Colonic mucosa (tissue), 4 donors: ENCODE measurements around the gene NUP98. TPM values are rescaled to one million over a fixed set of nuclear protein-coding genes. Genes with fewer than 3 reads are reported as not detected.
A peak's percentile ranks its signal among the peaks of the same experiment; 100 is the strongest.

Experiments used
- DNase-seq: peaks from one replicate; pipeline ENCODE4 v3.0.0-alpha.2; 2020
- H3K27ac ChIP-seq: fragments of 200-600 bp; one replicate; pipeline ENCODE4 v1.8.0; 2021
- H3K27me3 ChIP-seq: fragments of 200-600 bp; one replicate; pipeline ENCODE4 v1.8.0; 2021
- H3K36me3 ChIP-seq: fragments of 200-600 bp; one replicate; pipeline ENCODE4 v1.8.0; 2021
- H3K4me1 ChIP-seq: fragments of 200-600 bp; one replicate; pipeline ENCODE4 v1.8.0; 2021; ENCODE audit warnings: mild to moderate bottlenecking
- H3K4me3 ChIP-seq: fragments of 200-600 bp; one replicate; pipeline ENCODE4 v1.8.0; 2021
- H3K9ac ChIP-seq, 2 donors: one replicate each; pipeline ENCODE4 v1.7.0; 2013; ENCODE audit warnings: control low read depth in 2 of 2, low read depth in 2 of 2, low read length in 2 of 2
- H3K9me3 ChIP-seq: fragments of 200-600 bp; one replicate; pipeline ENCODE4 v1.8.0; 2021
- CTCF ChIP-seq: fragments of 200-600 bp; IDR thresholded peaks from one replicate; pipeline ENCODE4 v1.8.0; 2022; ENCODE audit warnings: antibody characterized with exemption, mild to moderate bottlenecking
- intact Hi-C: fragments of 100-400 bp; cut with DNase I; formaldehyde crosslinking; loops from one replicate; pipeline ENCODE4 v1.14.1; 2022
- total RNA-seq, 2 donors: library from RNA; stranded (reverse); fragmentation: NEBNext Ultra II Directional in 1 of 2; extraction: Animal tissue kit (Norgen Biotek cat#: 25700) in 1 of 2; gene quantifications; one replicate each; pipeline ENCODE4 v1.2.1, GENCODE V29; 2021
- donor health status: healthy.
- donor health status: DM: no; HTN: no; CAD: no.
- donor health status: DM: no; HTN: no; CAD: no.

Gene NUP98
- 10 to 100 TPM; 59.2 to 76.7 TPM for total RNA-seq

DNA sequence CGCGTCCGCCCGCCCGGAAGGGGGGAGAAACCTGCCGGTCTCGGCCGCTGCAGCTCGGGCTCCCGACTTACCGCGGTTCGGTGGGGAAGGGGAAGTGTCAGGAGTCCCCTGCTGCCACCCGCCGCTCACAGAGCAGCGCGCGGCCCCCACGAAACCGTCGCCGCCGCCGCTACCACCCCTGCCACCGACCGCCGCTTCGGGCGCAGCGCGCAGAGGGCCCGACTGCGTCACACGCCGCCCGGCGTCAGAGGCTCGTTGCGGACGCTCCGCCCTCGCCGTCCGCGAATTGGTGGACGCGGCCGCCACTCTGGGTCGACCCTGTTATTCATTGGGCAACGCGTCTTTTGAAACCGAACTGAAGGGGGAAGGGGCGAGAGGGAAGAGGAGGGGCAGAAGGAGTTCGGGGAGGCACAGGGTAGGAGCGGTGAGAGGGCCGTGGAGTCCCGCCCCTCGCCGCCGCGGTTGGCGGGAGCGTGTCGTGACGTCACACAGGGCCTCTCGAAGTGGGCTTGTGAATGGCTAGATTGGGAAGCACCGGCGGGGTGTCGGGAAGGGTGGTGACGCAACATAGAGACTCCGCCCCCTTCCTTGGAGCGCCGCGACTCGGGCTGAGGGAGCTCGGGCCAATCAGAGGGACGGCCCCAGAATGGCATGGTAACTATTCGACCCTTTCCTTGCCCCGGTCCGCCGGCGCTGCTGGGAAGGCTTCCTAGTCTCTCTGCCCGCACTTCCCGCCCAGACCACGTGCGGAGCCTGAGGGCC lies at the start of gene NUP98:
TSS of gene NUP98 (minus strand) at position 226 of the 762 bp plus-strand sequence. CDS start 15,437 bp downstream, outside the sequence.
- H3K4me3 ChIP-seq: peak within 1 kb of the TSS; percentile 75
- DNase-seq: peak; percentile 100
- no peaks in the 10 kb centered on the region for H3K9me3 ChIP-seq
- intact Hi-C loops: no loop called here
- H3K9ac ChIP-seq: peak within 1 kb of the TSS; percentile 93 to 99
- H3K36me3 ChIP-seq: no peaks in the 10 kb centered on the region
- H3K27me3 ChIP-seq: no peaks in the 10 kb centered on the region
- peaks cover 9% of the 10 kb centered on the region for H3K4me1 ChIP-seq
- peak within 1 kb of the TSS; percentile 88 for H3K27ac ChIP-seq
- no peak for TF ChIP-seq CTCF

GRCh38 chr11:3845670-3846069 lies 48.3 kb upstream of the NUP98 start:
- Histone ChIP-seq H3K9ac (no peak overlapping the region), H3K9me3 (no peaks in the 10 kb centered on the region), H3K4me1 (no peaks in the 10 kb centered on the region), H3K4me3 (no peak overlapping the region), H3K27ac (no peak overlapping the region), H3K27me3 (no peaks in the 10 kb centered on the region), H3K36me3 (no peaks in the 10 kb centered on the region)
- TF ChIP-seq CTCF: no peak
- DNase-seq: no peak
- intact Hi-C loops: no loop called here

- H3K4me1 ChIP-seq: no peaks in the 10 kb centered on the region
- H3K9me3 ChIP-seq: no peaks in the 10 kb centered on the region
- no peak overlapping the region for H3K9ac ChIP-seq
- no peak for DNase-seq
- intact Hi-C loops: no loop called here
- no peaks in the 10 kb centered on the region for H3K27me3 ChIP-seq
- no peak overlapping the region for H3K4me3 ChIP-seq
- TF ChIP-seq CTCF: no peak
- no peak overlapping the region for H3K27ac ChIP-seq
- no peaks in the 10 kb centered on the region for H3K36me3 ChIP-seq
Measured at GRCh38 chr11:3845246-3845645, 47.9 kb upstream of the NUP98 start.

GRCh38 chr11:3843326-3843725 lies 46.0 kb upstream of the NUP98 start:
- Histone ChIP-seq H3K27me3 (no peaks in the 10 kb centered on the region), H3K4me3 (no peak overlapping the region), H3K27ac (no peak overlapping the region), H3K9me3 (no peaks in the 10 kb centered on the region), H3K9ac (no peak overlapping the region), H3K4me1 (peaks cover 4% of the 10 kb centered on the region), H3K36me3 (no peaks in the 10 kb centered on the region)
- no peak for DNase-seq
- intact Hi-C loops: no loop called here
- TF ChIP-seq CTCF: no peak

- intact Hi-C loops: no loop called here
- Histone ChIP-seq H3K4me1 (peaks cover 4% of the 10 kb centered on the region), H3K9ac (peak overlapping the region; percentile 70 to 83)
Measured at GRCh38 chr11:3841426-3842350, 44.3 kb upstream of the NUP98 start.

More at GRCh38 chr11:3841426-3842350, 44.3 kb upstream of the NUP98 start:
- peak; percentile 78 for TF ChIP-seq CTCF
- Histone ChIP-seq H3K9me3 (no peaks in the 10 kb centered on the region), H3K36me3 (no peaks in the 10 kb centered on the region), H3K27me3 (no peaks in the 10 kb centered on the region), H3K4me3 (peak overlapping the region; percentile 67), H3K27ac (peak overlapping the region; percentile 98)
- DNase-seq: peak; percentile 92
